Effector memory CD4-positive, alpha-beta T cell (primary cell): ENCODE results near the gene GOLM1.
A peak's percentile ranks its signal among the peaks of the same experiment; 100 is the strongest.

Source experiments
- DNase-seq, 3 donors: peaks; one replicate each; pipeline ENCODE4 v3.0.0-alpha.2; 2020
- H3K27ac ChIP-seq: 2 replicates; pipeline ENCODE4 v1.7.0; 2013; ENCODE audit warnings: mild to moderate bottlenecking, low read length, moderate library complexity; ENCODE audit not compliant: insufficient read depth, poor library complexity, severe bottlenecking
- H3K27me3 ChIP-seq: replicated peaks from 2 replicates; pipeline ENCODE4 v1.7.0; 2013; ENCODE audit warnings: mild to moderate bottlenecking, low read length; ENCODE audit not compliant: insufficient read depth, control insufficient read depth, poor library complexity, severe bottlenecking
- H3K36me3 ChIP-seq: 2 replicates; pipeline ENCODE4 v1.7.0; 2013; ENCODE audit warnings: mild to moderate bottlenecking, low read length, moderate library complexity; ENCODE audit not compliant: control insufficient read depth, insufficient read depth
- H3K4me1 ChIP-seq: 2 replicates; pipeline ENCODE4 v1.7.0; 2013; ENCODE audit warnings: low read length, mild to moderate bottlenecking; ENCODE audit not compliant: control insufficient read depth, insufficient read depth, poor library complexity, severe bottlenecking
- H3K4me3 ChIP-seq: 2 replicates; pipeline ENCODE4 v1.7.0; 2013; ENCODE audit warnings: low read length, low read depth, mild to moderate bottlenecking; ENCODE audit not compliant: insufficient read depth, poor library complexity, severe bottlenecking
- H3K9me3 ChIP-seq: 2 replicates; pipeline ENCODE4 v1.7.0; 2013; ENCODE audit warnings: mild to moderate bottlenecking, low read length, moderate library complexity; ENCODE audit not compliant: control insufficient read depth

The GOLM1 gene

GRCh38 chr9:86122311-86122710, 23.0 kb upstream of the GOLM1 start:
- H3K4me3 ChIP-seq: no peak overlapping the region
- no peak overlapping the region for H3K27ac ChIP-seq
- no peaks in the 10 kb centered on the region for H3K4me1 ChIP-seq
- H3K36me3 ChIP-seq: no peaks in the 10 kb centered on the region
- H3K9me3 ChIP-seq: no peaks in the 10 kb centered on the region
- no peak for DNase-seq
- H3K27me3 ChIP-seq: no peaks in the 10 kb centered on the region

- no peak overlapping the region for H3K4me3 ChIP-seq
- H3K36me3 ChIP-seq: no peaks in the 10 kb centered on the region
- H3K27me3 ChIP-seq: no peaks in the 10 kb centered on the region
- no peak overlapping the region for H3K27ac ChIP-seq
- H3K4me1 ChIP-seq: no peaks in the 10 kb centered on the region
- DNase-seq: no peak
- H3K9me3 ChIP-seq: no peaks in the 10 kb centered on the region
These were observed 20.1 kb upstream of the GOLM1 start for GRCh38 chr9:86119457-86119856.

GRCh38 chr9:86116425-86116824, 17.1 kb upstream of the GOLM1 start:
- no peak for DNase-seq

GRCh38 chr9:86115886-86116285, 16.5 kb upstream of the GOLM1 start:
- Histone ChIP-seq H3K27ac (no peak overlapping the region), H3K27me3 (no peaks in the 10 kb centered on the region), H3K4me1 (no peaks in the 10 kb centered on the region), H3K4me3 (no peak overlapping the region), H3K9me3 (no peaks in the 10 kb centered on the region), H3K36me3 (no peaks in the 10 kb centered on the region)
- no peak for DNase-seq

More at GRCh38 chr9:86116425-86116824, 17.1 kb upstream of the GOLM1 start:
- no peaks in the 10 kb centered on the region for H3K27me3 ChIP-seq
- H3K27ac ChIP-seq: no peak overlapping the region
- H3K36me3 ChIP-seq: no peaks in the 10 kb centered on the region
- no peaks in the 10 kb centered on the region for H3K4me1 ChIP-seq
- no peaks in the 10 kb centered on the region for H3K9me3 ChIP-seq
- H3K4me3 ChIP-seq: no peak overlapping the region

GRCh38 chr9:86112057-86112456, 12.7 kb upstream of the GOLM1 start:
- no peaks in the 10 kb centered on the region for H3K36me3 ChIP-seq
- no peak overlapping the region for H3K27ac ChIP-seq
- H3K4me1 ChIP-seq: no peaks in the 10 kb centered on the region
- no peak for DNase-seq
- H3K9me3 ChIP-seq: no peaks in the 10 kb centered on the region
- H3K27me3 ChIP-seq: no peaks in the 10 kb centered on the region
- no peak overlapping the region for H3K4me3 ChIP-seq

GRCh38 chr9:86102626-86103025, 3.3 kb upstream of the GOLM1 start:
- Histone ChIP-seq H3K4me3 (no peak overlapping the region), H3K4me1 (no peaks in the 10 kb centered on the region), H3K27ac (no peak overlapping the region), H3K9me3 (no peaks in the 10 kb centered on the region), H3K27me3 (peaks cover 8% of the 10 kb centered on the region), H3K36me3 (no peaks in the 10 kb centered on the region)
- no peak for DNase-seq

GRCh38 chr9:86099701-86100364, 475 bp upstream of the GOLM1 start:
- no peaks in the 10 kb centered on the region for H3K9me3 ChIP-seq
- no peaks in the 10 kb centered on the region for H3K36me3 ChIP-seq
- H3K27me3 ChIP-seq: peaks cover 8% of the 10 kb centered on the region
- no peak overlapping the region for H3K27ac ChIP-seq
- H3K4me3 ChIP-seq: peak overlapping the region; percentile 49
- H3K4me1 ChIP-seq: no peaks in the 10 kb centered on the region
- no peak for DNase-seq

- no peaks in the 10 kb centered on the region for H3K9me3 ChIP-seq
- no peak overlapping the region for H3K27ac ChIP-seq
- no peaks in the 10 kb centered on the region for H3K36me3 ChIP-seq
- H3K4me1 ChIP-seq: no peaks in the 10 kb centered on the region
- DNase-seq: no peak
- H3K27me3 ChIP-seq: peaks cover 8% of the 10 kb centered on the region
- no peak overlapping the region for H3K4me3 ChIP-seq
These were observed 1.7 kb downstream of the GOLM1 start for GRCh38 chr9:86097510-86098224.

- H3K27me3 ChIP-seq: peaks cover 8% of the 10 kb centered on the region
- no peak overlapping the region for H3K27ac ChIP-seq
- no peaks in the 10 kb centered on the region for H3K36me3 ChIP-seq
- DNase-seq: no peak
- no peak overlapping the region for H3K4me3 ChIP-seq
- no peaks in the 10 kb centered on the region for H3K9me3 ChIP-seq
- no peaks in the 10 kb centered on the region for H3K4me1 ChIP-seq
These were observed 3.0 kb downstream of the GOLM1 start for GRCh38 chr9:86096386-86096785.

GRCh38 chr9:86093788-86094555, 5.4 kb downstream of the GOLM1 start:
- Histone ChIP-seq H3K4me1 (no peaks in the 10 kb centered on the region), H3K27ac (no peak overlapping the region), H3K4me3 (no peak overlapping the region), H3K27me3 (peaks cover 7% of the 10 kb centered on the region), H3K9me3 (no peaks in the 10 kb centered on the region), H3K36me3 (no peaks in the 10 kb centered on the region)
- DNase-seq: no peak
